NCI-H128 (cell line): ENCODE results near the gene ATP6V0D1.

Experiments used
- DNase-seq: peaks from one replicate; lab custom pipeline; 2025; ENCODE audit not compliant: unreplicated experiment; lab: John Stamatoyannopoulos, UW

ATP6V0D1 gene

DNA sequence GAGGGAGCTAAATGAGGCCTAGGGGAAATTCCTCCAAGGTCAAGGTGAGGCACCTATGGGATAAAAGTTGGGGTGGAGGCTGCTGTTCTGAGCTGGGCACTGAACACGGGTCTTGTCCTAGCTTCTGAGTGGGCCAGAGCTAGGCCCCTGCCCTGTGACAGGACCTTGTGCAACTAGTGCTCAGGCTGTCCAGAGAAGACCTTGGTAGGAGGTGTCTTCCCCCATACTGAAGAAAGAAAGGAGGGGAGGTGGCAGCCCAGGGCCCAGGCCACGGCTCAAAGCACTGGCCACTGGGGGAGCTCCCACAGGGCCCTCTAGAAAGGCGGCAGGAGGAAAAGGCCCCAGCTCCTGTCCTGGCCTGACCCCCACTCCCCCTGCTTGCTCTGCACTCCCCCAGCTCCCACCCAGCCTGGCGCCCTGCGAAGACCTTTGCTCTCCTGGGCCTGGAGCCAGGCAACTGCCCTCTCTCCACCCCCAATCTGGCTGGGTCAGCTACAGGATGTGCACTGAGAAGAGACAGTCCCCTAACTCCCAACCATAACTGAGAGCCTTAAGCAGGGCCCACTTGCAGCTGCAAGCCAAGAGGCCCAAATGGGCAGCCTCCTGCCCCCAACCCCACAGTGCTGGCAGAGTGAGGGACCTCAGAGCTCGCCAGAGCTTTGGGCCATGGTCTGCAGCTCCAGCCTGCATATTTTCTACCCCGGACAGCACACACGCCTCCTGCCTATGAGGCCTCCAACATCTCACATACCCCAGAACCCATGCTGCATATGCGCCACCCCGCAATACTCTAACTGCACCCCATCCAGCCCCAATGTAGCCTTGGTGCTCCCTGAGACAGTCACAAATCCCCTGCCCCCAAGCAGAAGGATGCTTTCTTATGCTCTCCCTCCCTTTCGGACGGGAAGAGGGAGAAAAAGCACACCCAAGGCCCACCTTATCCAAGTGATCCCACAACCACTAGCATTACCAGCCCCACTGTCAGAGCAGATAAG, 34.7 kb downstream of the ATP6V0D1 start:
- no peak for DNase-seq

DNA sequence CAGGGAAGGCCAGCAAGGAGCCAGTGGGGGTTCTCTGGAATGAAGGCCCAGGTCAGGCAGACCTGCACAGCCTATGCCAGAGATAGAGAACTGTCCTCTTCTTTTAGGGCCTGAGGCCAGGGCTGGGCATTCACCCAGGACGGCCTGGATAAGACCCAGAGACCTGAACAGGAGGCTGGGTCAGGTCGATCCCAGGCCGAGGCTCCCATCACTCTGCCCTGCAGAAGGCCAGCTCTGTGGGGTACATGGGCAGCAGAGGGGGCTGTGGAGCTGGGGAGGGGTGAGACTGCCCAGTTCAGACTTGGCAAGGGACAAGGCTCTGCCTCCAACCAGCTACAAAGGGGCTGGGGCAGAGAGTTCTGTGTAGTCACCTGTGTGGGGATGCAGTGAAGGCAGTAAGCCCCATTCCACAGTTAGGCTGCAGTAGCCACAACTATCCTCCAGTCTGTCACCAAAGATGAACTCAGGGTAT, 35.5 kb downstream of the ATP6V0D1 start:
- DNase-seq: no peak

DNA sequence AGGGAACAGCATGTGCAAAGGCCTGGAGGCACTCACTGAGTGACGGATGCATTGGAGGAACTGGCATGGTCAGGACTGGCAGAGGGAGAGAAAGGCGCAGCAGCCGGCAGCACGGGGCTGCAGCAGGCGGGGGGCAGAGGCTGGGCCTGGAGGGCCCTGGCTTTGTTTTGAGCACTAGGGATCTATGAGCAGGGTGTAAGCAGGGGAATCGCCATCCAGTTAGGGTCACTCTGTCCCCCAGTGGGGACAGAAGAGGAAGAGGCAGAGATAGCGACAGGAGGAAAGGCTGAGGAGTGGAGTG, 35.9 kb downstream of the ATP6V0D1 start:
- no peak for DNase-seq

GRCh38 chr16:67444259-67445125, 36.5 kb downstream of the ATP6V0D1 start:
- no peak for DNase-seq

- no peak for DNase-seq
Measured at GRCh38 chr16:67443265-67443664, 37.7 kb downstream of the ATP6V0D1 start.

- no peak for DNase-seq
Measured at GRCh38 chr16:67442581-67443255, 38.2 kb downstream of the ATP6V0D1 start.

GRCh38 chr16:67441907-67442306, 39.0 kb downstream of the ATP6V0D1 start:
- no peak for DNase-seq

- peak; percentile 65 for DNase-seq
Measured at GRCh38 chr16:67441271-67441753, 39.6 kb downstream of the ATP6V0D1 start.

DNA sequence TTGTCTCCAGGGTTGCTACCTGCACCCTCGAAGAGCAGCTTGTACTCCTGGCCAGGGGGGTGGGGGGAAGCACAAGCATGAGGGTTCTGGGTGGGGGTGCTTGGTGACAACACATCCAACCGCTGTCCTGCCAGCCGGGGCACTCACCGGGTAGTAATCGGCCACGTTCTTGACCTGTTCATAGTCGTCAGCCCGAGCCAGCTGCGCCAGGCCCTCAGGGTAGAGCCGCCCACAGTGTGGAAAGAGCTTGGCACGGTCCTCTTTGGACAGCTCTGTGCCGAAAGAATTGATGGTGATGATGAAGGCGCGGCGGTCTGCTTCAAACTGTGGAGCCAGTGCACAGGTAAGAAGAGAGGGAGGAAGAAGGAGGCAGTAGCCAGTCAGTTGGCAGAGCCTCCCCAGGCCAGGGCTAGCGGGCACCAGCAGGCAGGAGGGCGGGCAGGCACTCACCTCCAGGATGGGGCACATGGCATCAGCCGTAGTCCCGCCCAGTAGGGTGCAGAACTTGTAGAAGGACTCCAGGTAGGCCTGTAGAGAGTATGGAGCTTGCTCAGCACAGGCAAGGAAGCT, 42.0 kb downstream of the ATP6V0D1 start:
- no peak for DNase-seq

GRCh38 chr16:67438098-67438791, 42.7 kb downstream of the ATP6V0D1 start:
- DNase-seq: no peak

DNA sequence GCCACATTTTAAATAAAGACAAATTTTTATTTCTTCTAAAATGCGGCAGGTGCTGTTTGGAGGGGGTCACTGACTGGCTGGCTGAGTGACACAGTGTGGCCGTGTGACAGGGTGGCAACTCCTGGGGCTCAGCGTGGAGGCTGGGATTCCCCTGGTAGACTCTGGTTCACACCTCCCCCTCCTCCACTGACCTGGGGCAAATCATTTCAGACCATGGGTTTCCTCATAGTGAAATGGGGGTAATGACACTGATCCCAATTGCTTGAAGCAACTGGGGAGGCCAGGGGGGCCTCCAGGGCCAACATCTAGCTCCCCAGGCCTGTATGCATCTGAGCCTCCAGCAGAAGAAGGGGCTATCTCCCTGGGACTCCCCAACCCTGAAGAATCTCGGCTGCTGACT, 43.4 kb downstream of the ATP6V0D1 start:
- no peak for DNase-seq

- DNase-seq: no peak
Measured at GRCh38 chr16:67436640-67437193, 44.2 kb downstream of the ATP6V0D1 start.

DNA sequence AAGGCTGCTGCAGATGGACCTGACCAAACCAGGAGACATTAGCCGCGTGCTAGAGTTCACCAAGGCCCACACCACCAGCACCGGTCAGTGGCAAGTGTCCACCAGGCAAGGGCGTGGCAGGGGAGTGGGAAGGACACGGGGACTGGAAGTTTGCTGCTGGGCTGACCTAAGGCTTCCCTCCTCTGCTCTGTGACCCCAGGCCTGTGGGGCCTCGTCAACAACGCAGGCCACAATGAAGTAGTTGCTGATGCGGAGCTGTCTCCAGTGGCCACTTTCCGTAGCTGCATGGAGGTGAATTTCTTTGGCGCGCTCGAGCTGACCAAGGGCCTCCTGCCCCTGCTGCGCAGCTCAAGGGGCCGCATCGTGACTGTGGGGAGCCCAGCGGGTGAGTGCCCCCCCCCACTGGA, 45.2 kb downstream of the ATP6V0D1 start:
- no peak for DNase-seq

DNA sequence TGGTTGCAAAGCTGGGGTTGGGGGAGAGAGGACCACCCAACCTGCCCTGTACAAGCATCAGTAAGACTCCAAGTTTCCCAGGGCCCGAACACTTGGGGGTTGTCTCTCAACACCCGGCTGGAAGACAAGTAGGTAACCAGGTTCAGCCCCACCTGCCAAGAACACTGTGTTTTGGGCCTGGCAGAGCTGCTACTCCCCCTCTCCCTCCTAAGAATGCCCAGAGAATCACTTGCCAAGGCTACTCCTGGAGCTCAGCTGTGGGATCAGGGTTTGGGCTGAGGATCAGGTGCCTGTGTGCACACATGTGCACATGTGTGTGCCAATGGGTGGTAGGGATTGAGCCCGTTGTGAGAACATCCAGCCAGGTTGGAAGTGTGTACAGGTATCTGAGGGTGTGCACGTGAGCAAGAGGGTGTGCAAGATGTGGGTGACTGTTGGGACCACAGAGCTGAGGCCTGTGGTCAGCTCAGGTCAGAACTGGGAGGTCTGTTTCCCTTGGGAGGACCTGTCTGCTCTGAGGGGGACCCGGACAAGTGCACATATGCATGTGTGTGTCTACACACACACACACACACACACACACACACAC, 47.7 kb downstream of the ATP6V0D1 start:
- DNase-seq: no peak

DNA sequence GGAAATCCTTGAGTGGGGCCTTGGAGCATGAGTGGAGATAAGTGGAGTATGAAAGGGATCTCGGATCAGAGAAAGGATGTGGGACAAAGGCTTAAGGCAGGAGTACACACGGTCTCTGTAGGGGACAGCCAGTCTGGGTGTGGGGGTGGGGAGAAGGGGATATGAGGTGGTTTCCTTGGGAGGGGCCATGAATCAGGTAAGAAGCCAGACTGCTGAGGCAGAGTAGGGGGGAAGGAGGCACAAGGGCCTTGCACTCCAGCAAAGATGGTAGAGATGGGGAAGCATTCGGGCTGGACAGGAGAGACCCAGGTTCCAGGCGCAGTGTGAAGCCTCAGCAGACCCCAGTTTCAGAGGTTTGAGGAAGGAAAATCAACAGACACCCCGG, 48.5 kb downstream of the ATP6V0D1 start:
- no peak for DNase-seq

GRCh38 chr16:67431775-67432505, 49.0 kb downstream of the ATP6V0D1 start:
- DNase-seq: no peak

DNA sequence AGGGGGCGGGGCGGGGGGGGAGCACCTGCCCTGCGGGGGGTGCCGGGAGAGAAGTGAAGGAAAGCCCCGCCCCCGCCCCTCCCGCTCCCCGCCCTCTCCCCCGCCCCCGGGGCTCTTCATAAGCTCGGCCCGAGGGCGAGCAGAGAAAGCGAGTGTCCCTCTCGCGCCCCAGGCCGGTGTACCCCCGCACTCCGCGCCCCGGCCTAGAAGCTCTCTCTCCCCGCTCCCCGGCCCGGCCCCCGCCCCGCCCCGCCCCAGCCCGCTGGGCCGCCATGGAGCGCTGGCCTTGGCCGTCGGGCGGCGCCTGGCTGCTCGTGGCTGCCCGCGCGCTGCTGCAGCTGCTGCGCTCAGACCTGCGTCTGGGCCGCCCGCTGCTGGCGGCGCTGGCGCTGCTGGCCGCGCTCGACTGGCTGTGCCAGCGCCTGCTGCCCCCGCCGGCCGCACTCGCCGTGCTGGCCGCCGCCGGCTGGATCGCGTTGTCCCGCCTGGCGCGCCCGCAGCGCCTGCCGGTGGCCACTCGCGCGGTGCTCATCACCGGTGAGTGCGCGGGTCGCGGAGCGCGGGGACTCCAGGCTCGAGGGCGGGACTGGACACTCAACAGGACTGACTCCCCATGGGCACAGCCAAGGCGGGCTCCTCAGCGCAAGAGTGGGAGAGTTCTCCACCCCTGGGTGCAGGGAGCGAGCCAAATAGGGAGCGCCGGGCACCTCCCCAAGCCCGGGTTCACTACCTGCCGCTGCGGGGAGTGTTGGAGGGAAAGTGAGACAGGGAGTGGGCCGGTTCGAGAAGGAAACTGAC, 49.8 kb downstream of the ATP6V0D1 start, which contains the start of gene HSD11B2:
Gene HSD11B2 (plus strand): TSS at position 145 of the 798 bp plus-strand sequence. CDS start 128 bp downstream, at position 273.
- DNase-seq: no peak

GRCh38 chr16:67430504-67430976, 50.4 kb downstream of the ATP6V0D1 start:
- no peak for DNase-seq
